K562 treated with DMSO at 1 percent for 4 hours (cell line): ENCODE results near the gene DCBLD2. TPM values are rescaled to one million over a fixed set of nuclear protein-coding genes. Genes with fewer than 3 reads are reported as not detected.

Source experiments
- total RNA-seq: library from RNA; unstranded; fragments of 300-600 nt; gene quantifications from 2 replicates; pipeline ENCODE4 v1.2.3, GENCODE V29; 2022; ENCODE audit not compliant: insufficient read depth

DCBLD2 gene, protein sequence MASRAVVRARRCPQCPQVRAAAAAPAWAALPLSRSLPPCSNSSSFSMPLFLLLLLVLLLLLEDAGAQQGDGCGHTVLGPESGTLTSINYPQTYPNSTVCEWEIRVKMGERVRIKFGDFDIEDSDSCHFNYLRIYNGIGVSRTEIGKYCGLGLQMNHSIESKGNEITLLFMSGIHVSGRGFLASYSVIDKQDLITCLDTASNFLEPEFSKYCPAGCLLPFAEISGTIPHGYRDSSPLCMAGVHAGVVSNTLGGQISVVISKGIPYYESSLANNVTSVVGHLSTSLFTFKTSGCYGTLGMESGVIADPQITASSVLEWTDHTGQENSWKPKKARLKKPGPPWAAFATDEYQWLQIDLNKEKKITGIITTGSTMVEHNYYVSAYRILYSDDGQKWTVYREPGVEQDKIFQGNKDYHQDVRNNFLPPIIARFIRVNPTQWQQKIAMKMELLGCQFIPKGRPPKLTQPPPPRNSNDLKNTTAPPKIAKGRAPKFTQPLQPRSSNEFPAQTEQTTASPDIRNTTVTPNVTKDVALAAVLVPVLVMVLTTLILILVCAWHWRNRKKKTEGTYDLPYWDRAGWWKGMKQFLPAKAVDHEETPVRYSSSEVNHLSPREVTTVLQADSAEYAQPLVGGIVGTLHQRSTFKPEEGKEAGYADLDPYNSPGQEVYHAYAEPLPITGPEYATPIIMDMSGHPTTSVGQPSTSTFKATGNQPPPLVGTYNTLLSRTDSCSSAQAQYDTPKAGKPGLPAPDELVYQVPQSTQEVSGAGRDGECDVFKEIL
- 3.1 and 3.8 TPM in 2 replicates for total RNA-seq

GRCh38 chr3:98901392-98902350 is at the start of gene DCBLD2:
TSS of gene DCBLD2 (minus strand) at chr3:98901695. CDS start at chr3:98901326, 369 bp downstream.

GRCh38 chr3:98763076-98763475 is 138.4 kb downstream of the DCBLD2 start, which contains the start of gene ST3GAL6:
TSS of gene ST3GAL6 (plus strand) at chr3:98763340. CDS start at chr3:98768441, 5,101 bp downstream.

Other genes with a start within 250 kb of the DCBLD2 start
- not detected in 2 replicates for gene ST3GAL6, start 138.4 kb downstream of the DCBLD2 start, total RNA-seq